ENCODE measurements around the gene OR10V1. TPM values are rescaled to one million over a fixed set of nuclear protein-coding genes. Genes with fewer than 3 reads are reported as not detected.

OR10V1 gene
- total and polyA plus RNA-seq, 2 of the 4 experiments (the other 2 are of a cell fraction), result not detected

- no peak overlapping the region for H2BK120ac ChIP-seq (ENCODE audit: low read depth, low read length)
- H3K27ac ChIP-seq (ENCODE audit: insufficient read depth, low read length), result no peak overlapping the region
- no peak overlapping the region for H2BK5ac ChIP-seq (ENCODE audit: low read depth, low read length, poor library complexity, severe bottlenecking)
- H3K18ac ChIP-seq (ENCODE audit: low read depth, low read length), result no peak overlapping the region
- no peak overlapping the region for H3K4ac ChIP-seq (ENCODE audit: low read depth, low read length)
- no peak overlapping the region for H3K14ac ChIP-seq (replicated peaks; ENCODE audit: low read depth, low read length)
- H3K9ac ChIP-seq (ENCODE audit: low read depth, low read length), result no peak overlapping the region
- no peak overlapping the region for H2BK15ac ChIP-seq (ENCODE audit: low read depth, low read length)
- dilution Hi-C loops (cut with HindIII; ENCODE audit: low sequenced_read_pairs, unreplicated experiment) (no loop called here), in situ Hi-C loops (cut with MboI; ENCODE audit: low sequenced_read_pairs) (no loop called here), intact Hi-C loops (cut with micrococcal nuclease) (no loop called here)
- no peak for TF ChIP-seq CTCF (conservative IDR thresholded peaks at IDR 0.05; ENCODE audit: low read depth, low read length)
- no peak for TF ChIP-seq MXI1 (IDR thresholded peaks at IDR 0.05; ENCODE audit: borderline replicate concordance, low read depth, low read length)
- TF ChIP-seq MAZ (IDR thresholded peaks at IDR 0.05; ENCODE audit: borderline replicate concordance, low read depth, low read length), result no peak
- TF ChIP-seq, protein P1, sequence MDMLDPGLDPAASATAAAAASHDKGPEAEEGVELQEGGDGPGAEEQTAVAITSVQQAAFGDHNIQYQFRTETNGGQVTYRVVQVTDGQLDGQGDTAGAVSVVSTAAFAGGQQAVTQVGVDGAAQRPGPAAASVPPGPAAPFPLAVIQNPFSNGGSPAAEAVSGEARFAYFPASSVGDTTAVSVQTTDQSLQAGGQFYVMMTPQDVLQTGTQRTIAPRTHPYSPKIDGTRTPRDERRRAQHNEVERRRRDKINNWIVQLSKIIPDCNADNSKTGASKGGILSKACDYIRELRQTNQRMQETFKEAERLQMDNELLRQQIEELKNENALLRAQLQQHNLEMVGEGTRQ (IDR thresholded peaks at IDR 0.05; ENCODE audit: low read depth, low read length), result no peak
- TF ChIP-seq SMC3 (IDR thresholded peaks at IDR 0.05; ENCODE audit: low read depth, low read length), result no peak
- TF ChIP-seq, protein P2, sequence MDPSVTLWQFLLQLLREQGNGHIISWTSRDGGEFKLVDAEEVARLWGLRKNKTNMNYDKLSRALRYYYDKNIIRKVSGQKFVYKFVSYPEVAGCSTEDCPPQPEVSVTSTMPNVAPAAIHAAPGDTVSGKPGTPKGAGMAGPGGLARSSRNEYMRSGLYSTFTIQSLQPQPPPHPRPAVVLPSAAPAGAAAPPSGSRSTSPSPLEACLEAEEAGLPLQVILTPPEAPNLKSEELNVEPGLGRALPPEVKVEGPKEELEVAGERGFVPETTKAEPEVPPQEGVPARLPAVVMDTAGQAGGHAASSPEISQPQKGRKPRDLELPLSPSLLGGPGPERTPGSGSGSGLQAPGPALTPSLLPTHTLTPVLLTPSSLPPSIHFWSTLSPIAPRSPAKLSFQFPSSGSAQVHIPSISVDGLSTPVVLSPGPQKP (IDR thresholded peaks at IDR 0.05; ENCODE audit: borderline replicate concordance, low read depth, low read length), result no peak
- no peak for TF ChIP-seq RCOR1 (IDR thresholded peaks at IDR 0.05; ENCODE audit: insufficient replicate concordance, low read length)
- TF ChIP-seq MAFK (IDR thresholded peaks at IDR 0.05; ENCODE audit: low read depth, low read length), result no peak
- TF ChIP-seq NFE2L2 (IDR thresholded peaks at IDR 0.05; ENCODE audit: low read depth, low read length), result no peak
- no peak for TF ChIP-seq CHD1 (IDR thresholded peaks at IDR 0.05; ENCODE audit: low read depth, low read length)
- no peak for TF ChIP-seq RAD21 (IDR thresholded peaks at IDR 0.05; ENCODE audit: low read length)
- no peak for TF ChIP-seq POLR2A (IDR thresholded peaks at IDR 0.05; ENCODE audit: low read depth, low read length)
- no peak for TF ChIP-seq FOS (IDR thresholded peaks at IDR 0.05; ENCODE audit: low read depth, low read length)
- no peak for TF ChIP-seq BHLHE40 (IDR thresholded peaks at IDR 0.05; ENCODE audit: low read depth, low read length)
- no peak overlapping the region for H3K4me3 ChIP-seq (ENCODE audit: insufficient read depth, low read depth, low read length)
- peaks cover 2% of the 10 kb centered on the region; the same call in 1 of the 2 replicates for H3K27me3 ChIP-seq (ENCODE audit: control insufficient read depth, insufficient read depth, low read length)
- no peaks in the 10 kb centered on the region for H3K9me3 ChIP-seq (ENCODE audit: control insufficient read depth, insufficient read depth, low read length)
- no peak overlapping the region for H3K56ac ChIP-seq (ENCODE audit: extremely low read depth, insufficient read depth, low read length)
- H3K4me2 ChIP-seq (ENCODE audit: low read depth, low read length), result no peak overlapping the region
- no peak overlapping the region for H2BK20ac ChIP-seq (ENCODE audit: low read depth, low read length)
- no peaks in the 10 kb centered on the region for H3K4me1 ChIP-seq (ENCODE audit: control insufficient read depth, insufficient read depth, low read length)
- no peak overlapping the region for H2AFZ ChIP-seq (replicated peaks; ENCODE audit: low read length, poor library complexity)
- H3K79me1 ChIP-seq (ENCODE audit: low read depth in 1 of 2, low read length in 2 of 2), result no peaks in the 10 kb centered on the region
- WGBS, 2 experiments (ENCODE audit: extremely low coverage in 2 of 2, insufficient read length in 1 of 2), result no CpG with 5 or more reads among the region's 3 CpGs
- no peak overlapping the region for H4K5ac ChIP-seq (ENCODE audit: low read depth, low read length)
- no peak overlapping the region for H2AK5ac ChIP-seq (ENCODE audit: low read depth, low read length)
- ChIA-PET CTCF (no interaction called here), POLR2A (ENCODE audit: unreplicated experiment) (no interaction called here)
- no peak overlapping the region for H4K91ac ChIP-seq (ENCODE audit: insufficient read depth, low read depth, low read length)
- H4K8ac ChIP-seq (ENCODE audit: low read depth in 2 of 2, low read length in 2 of 2), result no peak overlapping the region
- no peaks in the 10 kb centered on the region for H4K20me1 ChIP-seq (ENCODE audit: insufficient read depth, low read length)
- H2AK9ac ChIP-seq (replicated peaks; ENCODE audit: low read depth, low read length, poor library complexity), result no peak overlapping the region
- H3K36me3 ChIP-seq (ENCODE audit: control insufficient read depth, insufficient read depth, low read length), result no peaks in the 10 kb centered on the region
- DNase-seq (no peak), ATAC-seq (ENCODE audit: low read depth) (no peak)
- no peak overlapping the region for H3K23ac ChIP-seq (ENCODE audit: low read depth, low read length)
- no peaks in the 10 kb centered on the region for H3K9me1 ChIP-seq (ENCODE audit: insufficient read depth, low read length)
- no TSS peak for BruUV-seq (replicated peaks)
These were observed 2.4 kb upstream of the OR10V1 start for GRCh38 chr11:59716051-59716450.
